GM21825 (cell line): ENCODE data around the gene KSR2.
"Not testable (repeated sequence)": the region's sequence is repeated elsewhere in the genome, so short reads cannot be mapped to it uniquely, and the experiment has no call there.

Experiments used
- ATAC-seq: cut with Tn5 transposase; IDR thresholded peaks from one replicate; pipeline ENCODE4 v1.9.1; 2021; ENCODE audit warnings: mild to moderate bottlenecking, moderate library complexity; ENCODE audit not compliant: unreplicated experiment

The KSR2 gene

DNA sequence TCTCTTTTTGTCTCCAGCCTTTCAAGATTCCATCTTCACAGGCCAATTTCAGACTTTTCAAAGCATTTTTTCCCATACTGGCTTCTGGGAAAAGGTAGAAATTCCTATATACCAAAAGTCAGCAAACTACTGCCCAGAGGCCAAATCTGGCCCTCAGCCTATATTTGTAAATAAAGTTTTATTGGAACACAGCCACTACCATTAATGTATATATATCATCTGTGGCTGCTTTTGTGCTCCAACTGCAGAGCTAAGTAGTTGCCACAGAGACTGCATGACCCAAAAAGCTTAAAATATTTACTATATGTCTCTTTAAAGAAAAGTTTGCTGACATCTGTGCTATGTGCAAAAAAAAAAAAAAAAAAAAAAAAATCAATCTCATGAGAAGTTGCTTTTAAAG is 76.3 kb downstream of the KSR2 start:
- ATAC-seq = no peak

DNA sequence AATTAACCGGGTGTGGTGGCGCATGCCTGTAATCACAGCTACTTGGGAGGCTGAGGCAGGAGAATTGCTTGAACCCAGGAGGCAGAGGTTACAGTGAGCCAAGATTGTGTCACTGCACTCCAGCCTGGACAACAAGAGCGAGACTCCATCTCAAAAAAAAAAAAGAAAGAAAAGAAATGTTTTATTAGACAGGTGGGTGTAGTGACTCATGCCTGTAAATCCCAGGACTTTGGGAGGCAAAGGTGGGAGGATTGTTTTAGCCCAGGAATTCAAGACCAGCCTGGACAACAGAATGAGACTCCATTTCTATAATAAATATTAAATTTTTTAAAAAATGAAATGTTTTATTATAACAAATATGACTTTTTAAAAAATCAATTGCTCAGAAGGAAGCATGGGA is 77.5 kb downstream of the KSR2 start:
- ATAC-seq = not testable (repeated sequence)

DNA sequence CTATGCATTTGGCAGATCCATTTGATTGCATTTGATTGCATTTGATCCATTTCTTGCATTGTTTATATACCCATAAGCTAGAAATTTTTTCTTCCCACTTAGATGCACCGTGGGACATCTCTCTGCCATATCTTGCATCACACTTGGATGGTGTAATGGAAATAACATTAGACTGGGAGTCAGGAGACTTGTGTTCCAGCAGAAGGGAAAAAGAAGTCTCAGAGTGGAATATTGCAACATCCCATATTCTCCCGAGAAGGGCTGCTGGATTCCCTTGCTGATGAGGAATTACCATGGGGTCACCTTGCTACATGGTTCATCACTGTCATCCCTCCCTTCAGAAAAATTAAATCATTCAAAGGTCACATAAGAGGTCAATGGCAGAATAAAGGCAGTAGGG is 78.1 kb downstream of the KSR2 start:
- ATAC-seq = no peak

DNA sequence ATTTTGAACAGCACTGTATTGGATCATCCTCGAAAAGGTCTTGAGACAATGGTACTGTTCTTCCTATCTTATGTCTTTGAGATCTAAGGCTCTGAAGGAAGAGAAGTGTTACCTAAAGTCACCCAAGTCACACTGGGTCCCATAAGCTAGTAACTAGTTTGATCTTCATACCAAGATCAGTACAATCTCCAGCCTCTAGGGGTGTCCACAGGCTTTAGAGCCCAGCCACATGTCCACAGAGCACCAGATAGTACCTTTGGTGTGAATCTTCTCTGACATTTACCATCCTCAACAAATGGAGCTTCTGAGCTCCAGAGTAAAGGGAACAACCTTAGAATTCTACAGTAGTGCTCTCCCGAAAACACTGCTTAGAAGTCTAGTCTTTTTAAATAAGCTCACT is 78.7 kb downstream of the KSR2 start:
- no peak for ATAC-seq

DNA sequence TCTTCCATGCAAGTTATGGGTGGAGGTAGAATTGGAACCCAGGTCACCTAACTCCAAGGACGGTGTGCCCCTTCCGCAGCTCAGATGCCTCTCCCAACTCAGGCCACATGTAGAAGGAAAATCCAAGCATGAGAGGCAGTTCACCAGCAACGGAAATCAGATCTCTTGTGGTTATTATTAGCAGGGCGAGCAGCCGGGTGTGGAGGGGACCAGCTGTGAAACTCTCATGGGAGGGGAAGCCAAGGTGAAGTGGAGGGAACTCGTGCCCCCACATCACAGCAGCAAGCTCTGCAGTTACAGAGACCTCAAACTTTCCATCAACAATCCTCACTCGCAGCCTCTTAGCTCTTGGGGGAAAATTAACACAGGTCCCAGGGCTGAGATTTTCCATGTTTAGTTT is 79.7 kb downstream of the KSR2 start:
- ATAC-seq = no peak

DNA sequence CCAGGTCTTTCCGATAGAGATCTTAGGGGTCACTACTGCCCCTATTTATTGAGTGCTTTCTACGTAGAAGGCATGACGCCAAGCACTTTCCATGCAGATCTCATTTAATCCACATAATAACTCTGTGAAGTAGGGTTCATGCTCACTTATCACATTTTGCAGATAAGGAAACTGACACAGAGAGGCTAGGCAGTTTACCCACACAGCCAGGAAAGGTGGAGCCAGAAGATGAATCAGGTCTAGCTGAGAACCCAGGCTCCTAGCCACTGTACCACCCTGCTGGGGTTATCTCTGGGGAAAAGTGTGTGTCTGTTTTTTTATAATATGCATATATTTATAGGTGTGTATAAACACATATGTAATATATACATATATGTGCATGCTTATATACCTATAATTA is 83.6 kb downstream of the KSR2 start:
- ATAC-seq = no peak

DNA sequence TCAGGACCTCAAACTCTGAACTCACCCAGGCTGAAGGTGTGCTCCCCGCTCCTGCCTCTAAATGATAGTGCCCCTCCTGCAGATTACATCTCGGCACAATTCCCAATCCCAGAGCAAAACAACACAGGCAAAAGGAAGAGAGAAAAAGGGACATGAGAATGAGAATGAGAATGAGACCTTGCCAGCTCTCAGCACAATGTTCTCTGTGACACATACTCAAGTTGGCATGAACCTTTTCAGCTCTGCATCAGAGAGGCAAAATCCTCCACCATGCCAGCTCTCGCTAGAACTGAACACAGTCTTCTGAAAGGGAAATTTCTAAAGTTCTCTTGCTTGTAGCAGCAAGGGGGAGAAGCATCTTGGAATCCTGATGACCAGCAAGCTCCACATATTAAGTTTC is 84.6 kb downstream of the KSR2 start:
- ATAC-seq = no peak

DNA sequence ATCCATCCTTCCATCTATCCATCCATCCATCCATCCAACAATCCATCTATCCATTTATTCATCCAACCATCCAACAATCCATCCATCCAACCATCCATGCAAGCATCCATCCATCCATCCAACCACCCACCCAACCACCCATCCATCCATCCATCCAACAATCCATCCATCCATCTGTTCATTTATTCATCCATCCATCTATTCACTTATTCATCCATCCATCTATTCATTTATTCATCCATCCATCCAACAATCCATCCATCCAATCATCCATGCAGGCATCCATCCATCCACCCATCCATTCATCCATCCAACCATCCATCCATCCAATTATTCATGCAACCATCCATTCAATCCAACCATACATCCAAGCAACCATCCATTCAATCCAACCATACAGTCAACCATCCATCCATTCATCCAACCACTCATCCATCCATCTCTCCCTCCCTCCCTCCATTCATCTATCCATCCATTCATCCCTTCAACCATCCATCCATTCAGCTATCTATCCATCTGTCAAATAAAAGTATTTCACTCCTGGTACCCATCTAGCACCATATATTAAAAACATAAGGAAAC is 86.1 kb downstream of the KSR2 start:
- no peak for ATAC-seq

DNA sequence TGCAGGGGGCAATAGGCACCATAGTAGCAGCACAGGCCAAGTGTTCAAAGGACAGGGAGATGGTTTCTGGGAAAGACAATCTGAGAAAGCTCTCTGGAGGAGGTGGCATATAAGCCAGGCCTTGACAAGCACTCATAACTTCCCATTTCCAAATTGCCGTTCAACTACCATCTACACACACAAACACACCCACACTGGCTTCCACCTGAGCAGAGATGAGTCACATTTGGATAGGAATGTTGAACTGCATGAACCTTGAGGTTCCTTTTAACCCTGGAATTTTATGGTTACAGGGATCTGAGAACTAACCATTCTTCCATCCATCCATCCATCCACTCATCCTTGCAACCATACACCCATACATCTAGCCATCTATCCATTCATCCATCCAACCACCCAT is 86.6 kb downstream of the KSR2 start:
- ATAC-seq = no peak

DNA sequence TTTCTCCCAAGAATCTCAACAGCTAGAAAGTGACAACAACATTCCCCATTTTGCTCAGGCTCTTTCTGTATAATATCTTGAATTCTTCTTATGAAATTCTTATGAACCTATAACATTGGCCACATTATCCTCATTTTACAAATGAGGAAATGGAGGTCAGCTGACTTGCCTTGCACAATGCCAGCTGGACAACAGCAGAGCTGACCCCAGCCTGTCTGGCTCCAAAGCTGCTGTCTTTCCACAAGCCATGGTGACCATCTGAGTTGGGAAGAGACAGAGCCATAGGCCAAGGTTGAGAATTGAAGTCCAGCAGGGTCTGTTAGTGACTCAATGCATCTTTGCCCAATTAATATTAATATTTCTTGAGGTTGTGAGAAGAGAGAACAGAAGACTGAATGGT is 87.3 kb downstream of the KSR2 start:
- no peak for ATAC-seq

DNA sequence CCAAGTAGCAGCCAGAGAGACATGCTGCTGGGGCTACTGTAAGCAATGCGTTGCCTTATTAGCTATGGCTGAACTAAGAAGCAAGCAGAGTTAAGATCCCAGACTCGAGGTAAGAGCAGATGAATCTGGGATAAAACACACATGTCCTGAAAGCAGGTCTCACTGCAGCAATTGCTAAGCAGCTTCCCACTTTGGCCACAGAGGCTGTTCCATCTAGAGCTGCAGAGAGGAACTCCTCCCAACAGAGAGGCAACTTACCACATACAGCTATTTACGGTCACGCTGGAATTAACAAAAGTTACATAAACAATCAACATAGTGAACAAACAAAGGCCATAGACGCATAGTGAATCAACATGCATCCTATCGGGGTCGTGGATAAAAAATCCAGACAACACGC is 90.2 kb downstream of the KSR2 start:
- ATAC-seq = no peak

DNA sequence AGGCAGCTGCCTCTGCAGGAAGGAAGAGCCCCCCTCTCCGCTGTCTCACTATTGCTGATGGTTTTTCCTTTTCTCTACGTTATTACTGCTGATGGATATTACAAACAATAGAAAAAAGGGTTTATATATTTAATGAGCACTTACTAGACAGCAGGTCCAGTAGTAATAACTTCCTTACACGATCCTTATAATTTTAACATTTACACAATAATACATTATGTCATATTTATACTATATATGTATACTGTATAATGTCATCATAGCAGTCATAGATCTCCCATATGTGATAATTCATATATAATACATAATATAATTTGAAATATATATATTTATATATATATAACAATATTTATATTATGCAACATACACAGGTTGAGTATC is 92.4 kb downstream of the KSR2 start:
- no peak for ATAC-seq

DNA sequence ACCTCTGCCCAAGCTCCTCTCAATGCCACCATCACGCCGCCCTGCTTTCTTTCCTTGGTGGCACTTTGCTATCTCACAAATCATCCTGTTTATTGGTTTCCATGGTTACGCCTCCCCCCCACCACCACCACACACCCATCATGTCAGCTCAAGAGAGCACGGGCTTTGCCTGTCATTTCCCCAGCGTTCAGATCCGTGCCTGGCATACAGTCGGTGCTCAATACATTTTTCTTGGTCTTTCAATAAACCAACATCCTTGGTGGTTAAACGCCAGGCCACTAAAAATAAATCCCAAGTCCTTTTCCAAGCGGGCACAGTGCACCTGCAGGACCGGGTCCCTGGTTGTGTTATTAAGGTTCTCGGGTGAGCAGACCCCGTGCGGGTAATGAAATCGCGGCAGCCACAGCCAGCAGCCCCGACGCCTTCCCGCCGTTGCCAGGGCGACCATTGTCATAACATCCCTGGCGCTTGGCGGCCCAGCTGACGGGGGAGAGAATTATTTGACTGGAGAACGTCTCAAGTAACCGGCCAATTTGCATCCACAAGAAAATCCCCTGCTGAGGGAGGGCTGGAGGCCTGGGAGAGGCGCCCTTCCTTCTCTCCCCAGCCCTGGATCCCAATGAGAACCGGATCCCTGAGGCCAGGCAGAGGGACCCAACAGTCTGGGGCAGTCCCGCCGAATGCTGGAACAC is 92.9 kb downstream of the KSR2 start:
- ATAC-seq = no peak

DNA sequence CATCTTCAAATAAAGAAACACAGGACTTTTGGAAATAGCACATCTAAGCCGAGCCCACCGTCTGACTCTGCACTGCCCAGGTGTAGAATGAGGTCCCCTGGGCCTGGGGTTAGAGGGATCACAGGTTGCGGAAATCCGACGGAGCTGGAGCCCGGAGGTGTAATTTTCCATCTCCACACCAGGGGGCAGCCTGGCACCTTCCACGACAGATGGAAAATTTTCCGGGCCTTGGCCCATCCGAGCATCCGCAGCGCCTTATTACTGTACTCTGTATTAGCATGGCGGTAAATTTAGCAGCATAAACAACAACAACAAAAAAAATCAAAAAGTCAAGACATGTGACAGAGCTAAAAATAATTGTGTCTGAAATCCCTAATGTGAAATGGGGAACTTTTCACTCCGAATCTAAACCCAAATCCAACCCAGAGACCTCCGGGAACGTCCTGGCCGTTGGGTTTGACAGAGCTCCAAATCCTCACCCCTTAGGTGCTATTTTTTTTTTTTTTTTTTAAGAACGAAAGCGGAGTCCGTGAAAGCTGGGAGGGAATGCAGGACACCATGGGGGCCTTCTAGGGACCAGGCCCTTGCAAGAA is 93.9 kb downstream of the KSR2 start:
- ATAC-seq = no peak

DNA sequence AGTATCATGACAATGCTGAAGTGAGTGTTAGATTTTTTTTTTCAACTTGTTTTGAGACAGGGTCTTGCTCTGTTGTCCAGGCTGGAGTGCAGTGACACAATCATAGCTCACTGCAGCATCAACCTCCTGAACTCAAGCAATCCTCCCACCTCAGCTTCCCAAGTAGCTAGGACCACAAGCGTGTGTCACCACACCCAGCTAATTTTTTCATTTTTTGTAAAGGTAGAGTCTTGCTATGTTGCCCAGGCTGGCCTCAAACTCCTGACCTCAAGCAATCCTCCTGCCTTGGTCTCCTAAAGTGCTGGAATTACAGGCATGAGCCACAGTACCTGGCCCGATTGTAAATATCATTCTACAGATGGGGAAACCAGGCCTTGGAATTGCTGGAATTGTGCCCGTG is 94.6 kb downstream of the KSR2 start:
- not testable (repeated sequence) for ATAC-seq

DNA sequence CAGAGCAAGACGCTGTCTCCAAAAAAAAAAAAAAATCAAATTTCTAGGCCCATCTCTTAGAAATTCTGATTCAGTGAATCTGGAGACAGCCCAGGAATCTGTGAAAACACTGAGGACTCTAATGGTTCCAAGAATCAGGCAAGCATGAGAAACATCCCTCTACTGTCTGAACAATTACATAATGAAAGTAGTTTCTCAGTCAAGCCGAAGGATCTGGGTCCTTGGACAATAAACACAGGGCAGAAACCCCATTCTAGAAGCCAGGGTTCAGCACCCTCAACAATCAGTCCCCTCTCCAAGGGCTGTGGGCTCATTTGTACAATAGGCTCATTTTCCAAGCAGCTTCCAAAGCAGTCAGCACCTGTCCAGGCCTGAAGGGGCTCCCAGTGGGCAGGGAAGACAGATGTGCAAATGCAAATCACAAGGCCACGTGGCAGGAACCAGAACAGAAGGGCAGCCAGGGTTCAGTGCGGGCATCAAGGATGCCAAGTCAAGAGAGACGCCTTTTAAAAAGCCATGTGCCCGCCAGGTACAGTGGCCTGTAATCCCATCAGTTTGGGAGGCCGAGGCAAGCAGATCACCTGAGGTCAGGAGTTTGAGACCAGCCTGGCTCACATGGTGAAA is 96.1 kb downstream of the KSR2 start:
- ATAC-seq = no peak

DNA sequence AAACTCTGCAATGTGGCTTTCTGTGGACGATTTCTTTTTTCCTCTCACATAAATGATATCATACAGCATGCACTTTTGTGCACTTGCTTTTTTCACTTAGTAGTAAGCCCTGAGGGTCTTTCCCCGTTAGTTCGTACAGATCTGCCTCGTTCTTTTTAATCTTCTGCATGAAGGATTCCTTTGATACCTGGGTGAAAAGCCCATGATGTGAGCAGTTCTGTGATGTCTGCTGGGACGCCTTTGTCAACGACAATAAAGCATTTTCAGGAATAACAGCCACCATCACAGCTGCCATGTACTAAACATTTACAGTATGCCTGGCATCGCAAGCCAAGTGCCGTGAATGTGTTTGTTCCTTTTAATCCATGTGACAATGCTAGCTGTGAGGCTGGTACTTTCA is 99.2 kb downstream of the KSR2 start:
- no peak for ATAC-seq

DNA sequence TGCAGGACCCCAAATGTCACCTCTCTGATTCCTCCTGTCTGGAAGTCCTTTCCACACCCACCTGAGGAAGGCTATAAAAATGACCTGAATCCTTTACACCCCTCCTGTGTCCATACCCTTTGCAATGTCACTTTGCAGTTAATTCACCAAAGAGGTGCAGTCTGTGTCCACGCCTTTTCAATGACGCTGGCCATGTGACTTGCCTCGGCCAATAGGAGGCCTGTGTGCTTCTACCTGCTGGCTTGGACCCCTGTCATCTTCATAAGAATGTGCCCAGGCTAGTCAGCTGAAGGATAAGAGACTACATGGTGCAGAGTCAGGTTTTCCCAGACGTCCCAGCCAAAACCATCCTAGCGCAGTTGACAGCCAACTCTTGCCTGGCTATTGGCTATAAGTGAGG is 101.4 kb downstream of the KSR2 start:
- no peak for ATAC-seq

DNA sequence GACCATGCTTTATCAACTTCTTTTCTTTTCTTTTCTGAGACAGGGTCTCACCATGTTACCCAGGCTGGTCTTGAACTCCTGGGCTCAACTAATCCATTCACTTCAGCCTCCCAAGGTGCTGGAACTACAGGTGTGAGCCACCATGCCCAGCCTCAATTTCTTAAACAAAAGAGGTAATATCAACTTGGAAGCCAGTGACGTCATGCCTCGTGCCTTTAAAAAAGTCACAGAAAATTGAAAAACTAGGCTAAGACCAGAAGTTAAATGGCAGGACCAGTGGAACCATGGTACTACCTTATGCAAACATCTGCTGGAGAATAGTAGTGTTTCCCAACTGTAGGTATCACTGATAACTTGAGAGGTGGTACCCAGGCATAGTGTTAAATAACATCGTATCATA is 103.3 kb downstream of the KSR2 start:
- no peak for ATAC-seq

DNA sequence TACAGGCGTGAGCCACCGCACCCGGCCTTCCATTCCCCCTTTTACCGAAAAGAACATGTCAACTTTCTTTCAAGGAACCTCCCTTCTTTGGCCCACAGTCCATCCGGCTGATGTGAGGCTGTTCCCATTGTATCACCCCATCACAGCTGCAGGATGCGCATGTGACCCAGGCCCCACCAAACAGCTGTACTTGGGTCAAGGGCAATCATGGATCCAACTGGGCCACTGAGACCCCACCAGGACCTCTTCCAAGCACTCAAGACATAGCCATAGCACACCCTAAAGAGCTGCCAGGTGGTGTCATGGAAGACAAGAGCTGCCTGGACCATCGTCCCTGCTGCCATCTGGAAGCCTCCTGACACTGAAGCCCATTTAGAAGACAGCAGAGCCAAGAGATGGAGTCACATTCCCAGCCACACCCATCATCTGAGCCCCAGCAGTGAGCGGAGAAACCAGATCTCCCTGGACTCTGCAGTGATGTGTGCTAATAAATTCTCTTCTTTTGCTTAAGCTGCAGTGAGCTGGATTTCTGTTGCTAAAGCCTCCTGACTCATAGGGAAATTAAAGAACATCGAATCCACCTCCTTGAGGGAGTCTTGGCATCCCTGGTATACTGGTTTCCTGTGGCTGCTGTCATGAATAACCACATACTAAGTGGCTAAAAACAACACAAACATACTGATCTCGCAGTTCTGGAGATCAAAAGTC is 105.6 kb downstream of the KSR2 start:
- ATAC-seq = no peak

DNA sequence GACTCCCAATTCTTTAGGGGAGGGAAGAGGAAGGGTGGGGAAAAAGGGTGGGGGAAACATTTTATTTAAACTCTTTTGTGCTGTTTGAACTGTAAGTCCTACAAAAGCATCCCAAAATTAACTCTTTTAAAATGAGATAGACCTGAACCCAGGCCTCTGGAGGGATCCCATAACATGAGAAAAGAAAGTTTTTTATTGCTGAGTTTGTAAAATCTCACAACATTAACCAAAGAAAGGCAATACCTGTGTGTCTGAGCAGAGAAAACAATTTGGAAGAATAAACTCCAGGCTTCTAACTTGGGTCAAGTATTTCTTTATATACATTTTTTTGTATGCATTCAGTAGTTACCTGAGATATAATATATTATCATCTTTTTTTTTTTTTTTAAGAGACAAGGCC is 107.1 kb downstream of the KSR2 start:
- ATAC-seq = no peak
